Measurements from ENCODE around the gene OGFOD2.

Gene OGFOD2

GRCh38 chr12:122951979-122952892 lies 22.8 kb upstream of the OGFOD2 start:
- DNase-seq (ENCODE audit: low read depth), result peak; percentile 62

GRCh38 chr12:122955156-122955555 lies 19.9 kb upstream of the OGFOD2 start:
- no peak for DNase-seq (ENCODE audit: low read depth)

DNA sequence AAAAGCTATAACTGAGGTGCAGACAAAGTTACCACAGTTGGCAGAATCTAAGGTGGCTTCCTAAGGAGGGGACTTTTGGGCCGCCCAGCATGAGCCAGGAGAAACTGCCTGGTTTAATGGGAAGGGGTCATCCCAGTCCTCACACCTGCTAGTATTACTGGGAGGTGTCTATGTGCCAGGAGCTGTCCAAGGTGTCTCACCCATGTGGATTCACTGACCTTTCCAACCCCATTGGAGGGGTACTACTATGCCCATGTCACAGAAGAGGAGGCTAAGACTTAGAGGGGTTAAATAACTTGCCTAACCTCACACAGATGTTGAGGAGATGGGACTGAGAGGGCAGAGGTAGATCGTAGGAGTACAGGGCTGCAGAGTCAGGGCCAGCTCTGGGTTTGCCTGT lies 19.0 kb upstream of the OGFOD2 start:
- no peak for DNase-seq (ENCODE audit: low read depth)

GRCh38 chr12:122958198-122958888 lies 16.7 kb upstream of the OGFOD2 start:
- DNase-seq (ENCODE audit: low read depth), result no peak

- DNase-seq (ENCODE audit: low read depth), result no peak
These were observed 15.4 kb upstream of the OGFOD2 start for GRCh38 chr12:122959566-122960192.

GRCh38 chr12:122960193-122960569 lies 14.9 kb upstream of the OGFOD2 start:
- DNase-seq (ENCODE audit: low read depth), result no peak

- DNase-seq (ENCODE audit: low read depth), result no peak
These were observed 13.3 kb upstream of the OGFOD2 start for GRCh38 chr12:122961531-122962329.

GRCh38 chr12:122963941-122964265 lies 11.1 kb upstream of the OGFOD2 start:
- DNase-seq (ENCODE audit: low read depth), result no peak

DNA sequence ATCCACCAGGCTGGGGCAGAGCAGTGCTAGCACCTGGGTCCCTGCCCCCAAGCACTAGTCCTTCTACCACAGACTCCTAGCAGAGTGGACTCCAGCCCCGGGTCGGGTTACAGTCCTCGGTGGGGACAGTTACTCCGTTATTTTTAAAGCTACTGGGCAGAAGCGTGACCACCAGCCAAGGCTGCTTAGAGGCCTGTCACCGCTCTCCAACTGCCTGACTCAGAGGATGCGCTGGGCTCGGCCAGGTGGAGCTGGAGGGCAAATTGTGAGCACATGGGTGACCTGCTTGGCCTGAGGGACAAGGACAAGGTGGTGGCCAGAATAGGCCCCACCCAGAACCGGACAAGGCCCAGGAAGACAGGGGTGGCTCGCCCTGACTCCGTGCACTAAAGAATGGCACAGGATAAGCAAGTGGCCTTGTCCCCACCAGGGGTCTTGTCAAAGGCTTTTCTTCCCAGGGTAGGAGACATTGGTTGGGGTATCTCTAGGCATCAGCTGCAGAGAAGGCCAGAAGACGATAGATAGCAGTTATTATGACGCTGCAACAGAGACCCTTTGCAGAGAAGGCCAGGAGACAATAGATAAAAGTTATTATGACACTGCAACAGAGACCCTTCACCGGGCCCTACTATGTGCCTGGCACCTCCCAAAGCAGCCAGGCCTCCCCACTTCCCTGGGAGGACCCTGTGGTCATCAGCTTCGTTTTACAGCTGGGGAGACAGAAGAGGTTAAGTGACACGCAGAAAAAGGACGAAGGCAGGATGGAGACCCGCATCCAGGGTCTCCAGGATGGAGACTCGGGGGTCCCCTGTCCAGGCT lies 10.4 kb upstream of the OGFOD2 start:
- DNase-seq (ENCODE audit: low read depth), result no peak

DNA sequence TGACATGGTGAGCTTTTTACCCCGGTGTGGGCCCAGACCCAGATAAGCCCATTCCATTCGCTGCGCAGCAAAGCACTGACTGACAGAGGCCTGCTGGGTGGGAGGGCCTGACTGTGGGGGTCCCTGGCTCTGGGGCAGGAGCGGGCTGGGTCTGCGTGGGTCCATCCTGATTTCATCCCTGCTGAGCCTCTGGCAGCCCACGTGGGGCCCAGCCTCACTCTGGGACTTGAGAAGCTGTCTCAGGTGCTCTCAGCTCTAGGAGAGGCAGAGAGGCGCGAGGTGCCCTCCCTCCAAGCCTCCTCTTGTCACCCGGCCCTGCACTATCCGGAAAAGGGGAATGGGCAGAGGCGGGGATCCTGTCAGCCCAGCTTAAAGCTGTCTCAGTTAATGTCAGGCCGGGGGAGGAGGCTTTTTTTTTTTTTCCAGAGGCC lies 9.7 kb upstream of the OGFOD2 start:
- DNase-seq (ENCODE audit: low read depth), result no peak

DNA sequence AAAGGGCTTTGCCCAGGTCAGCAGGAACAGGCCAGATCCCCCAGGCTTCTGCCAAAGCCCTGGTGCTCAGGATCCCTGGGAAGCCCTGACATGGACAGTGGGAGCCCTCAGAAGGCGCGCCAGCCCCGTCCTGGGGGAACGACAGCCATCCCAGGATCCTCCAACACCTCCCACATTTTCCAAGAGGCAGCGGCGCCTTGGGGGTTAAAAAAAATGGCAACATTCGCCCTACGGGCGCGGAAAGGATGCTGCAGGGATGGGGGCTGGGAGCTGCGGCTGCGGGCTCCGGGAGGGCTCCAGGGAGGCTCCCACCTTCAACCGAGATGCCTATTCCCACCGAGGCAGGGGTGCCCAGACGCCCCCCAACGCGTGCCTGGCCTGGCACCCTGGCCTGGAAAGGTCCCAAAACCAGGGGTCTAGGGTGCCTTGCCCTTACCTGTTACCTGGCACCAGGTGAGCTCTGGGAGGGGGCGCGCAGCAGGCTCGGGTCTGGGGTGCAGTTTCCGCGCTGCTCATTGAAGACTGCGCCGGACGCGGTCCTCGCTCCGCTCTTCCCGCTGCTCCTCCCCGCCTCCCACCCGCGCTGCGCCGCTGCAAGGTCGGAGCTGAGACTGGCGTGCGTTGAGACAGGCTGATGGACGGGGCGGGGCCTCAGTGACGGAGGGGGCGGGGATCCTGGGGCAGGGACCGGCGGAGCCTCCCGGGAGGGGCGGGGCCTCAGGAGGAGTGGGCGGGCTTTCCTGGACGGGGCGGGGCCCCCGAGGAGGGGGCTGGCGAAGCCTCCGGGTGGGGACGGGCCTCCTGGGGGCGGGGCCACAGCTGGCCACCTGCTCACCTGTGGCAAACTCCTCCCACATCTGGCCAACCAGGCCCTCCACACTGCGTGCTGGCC lies 8.9 kb upstream of the OGFOD2 start, which contains the start of gene ABCB9:
Gene ABCB9, minus strand, starts transcription at position 613 of the 892 bp plus-strand sequence. CDS start 6,228 bp downstream, outside the sequence.
- DNase-seq (ENCODE audit: low read depth), result peak; percentile 91

GRCh38 chr12:122966743-122967550 lies 8.1 kb upstream of the OGFOD2 start:
- DNase-seq (ENCODE audit: low read depth), result no peak

DNA sequence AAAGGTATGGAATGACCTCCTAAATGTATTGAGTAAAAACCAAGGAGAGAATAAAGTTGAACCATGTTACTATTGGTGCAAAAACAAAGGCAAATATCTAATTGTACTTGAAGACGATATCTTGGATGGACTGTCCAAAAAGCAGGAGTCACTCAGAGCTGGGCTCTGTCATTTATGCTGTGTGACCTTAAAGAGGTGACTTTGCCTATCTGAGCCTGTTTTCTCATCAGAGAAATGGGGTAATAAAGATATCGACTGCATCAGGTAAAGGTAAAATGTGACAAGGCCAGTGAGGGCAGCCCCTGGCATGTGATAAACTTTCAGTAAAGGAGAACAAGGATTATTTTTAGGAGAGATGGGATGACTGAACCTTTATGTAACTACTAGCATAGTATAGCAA lies 6.9 kb upstream of the OGFOD2 start:
- DNase-seq (ENCODE audit: low read depth), result no peak

DNA sequence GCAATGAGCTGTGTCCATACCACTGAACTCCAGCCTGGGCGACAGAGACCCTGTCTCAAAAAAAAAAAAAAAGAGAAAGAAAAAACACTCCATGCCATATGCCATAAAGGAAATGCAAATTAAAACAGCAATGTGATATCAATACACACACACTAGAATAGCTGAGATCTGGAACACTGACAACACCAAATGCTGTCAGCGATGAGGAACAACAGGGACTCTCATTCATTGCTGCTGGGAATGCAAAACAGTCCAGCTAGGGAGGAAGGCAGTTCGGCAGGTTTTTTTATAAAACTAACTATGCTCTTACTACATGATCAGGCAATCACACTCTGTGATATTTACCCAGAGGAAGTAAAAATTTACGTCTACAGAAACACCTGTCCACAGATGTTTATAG lies 5.4 kb upstream of the OGFOD2 start:
- no peak for DNase-seq (ENCODE audit: low read depth)

- DNase-seq (ENCODE audit: low read depth), result peak; percentile 98
These were observed 661 bp upstream of the OGFOD2 start for GRCh38 chr12:122974274-122974891.

DNA sequence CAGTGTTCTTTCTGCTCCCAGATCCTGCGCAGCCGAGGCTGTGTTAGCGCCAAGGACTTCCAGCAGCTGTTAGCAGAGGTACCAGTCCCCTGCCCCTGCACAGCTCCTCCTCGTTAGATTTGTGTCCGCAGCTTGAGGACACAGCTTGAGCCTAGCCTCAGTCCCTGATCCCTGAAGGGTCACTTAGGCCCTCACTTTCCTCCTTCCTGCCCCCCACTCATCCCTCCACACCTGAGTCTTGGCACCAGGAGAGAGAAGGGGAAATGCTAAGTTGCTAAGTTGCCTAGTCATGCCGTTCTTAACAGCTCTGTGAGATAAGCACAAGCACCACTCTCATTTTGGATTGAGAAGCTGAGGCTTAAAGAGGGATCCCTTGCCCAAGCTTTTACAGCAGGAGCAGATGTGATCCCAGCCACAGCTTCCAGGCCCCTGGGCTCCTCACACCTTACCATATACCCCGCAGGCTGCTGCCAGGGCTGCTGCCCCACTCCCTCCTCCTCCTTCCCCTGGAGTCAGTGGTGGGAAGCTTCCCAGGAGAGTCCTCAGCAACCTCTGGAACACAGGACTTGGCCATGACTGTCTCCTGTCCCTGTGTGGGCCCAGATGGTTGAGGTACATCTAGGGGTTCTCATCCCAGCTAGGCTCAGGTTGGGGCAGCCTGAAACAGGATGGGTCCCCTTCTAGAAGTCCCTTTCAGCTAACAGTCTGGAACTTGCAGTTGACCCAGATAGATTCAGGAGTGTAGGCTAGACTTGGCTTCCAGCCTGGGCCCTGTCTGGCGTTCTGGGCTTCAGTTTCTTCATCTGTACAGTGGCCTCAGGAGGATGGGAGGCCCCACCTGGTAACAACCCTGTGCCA lies 975 bp downstream of the OGFOD2 start:
- no peak for DNase-seq (ENCODE audit: low read depth)

DNA sequence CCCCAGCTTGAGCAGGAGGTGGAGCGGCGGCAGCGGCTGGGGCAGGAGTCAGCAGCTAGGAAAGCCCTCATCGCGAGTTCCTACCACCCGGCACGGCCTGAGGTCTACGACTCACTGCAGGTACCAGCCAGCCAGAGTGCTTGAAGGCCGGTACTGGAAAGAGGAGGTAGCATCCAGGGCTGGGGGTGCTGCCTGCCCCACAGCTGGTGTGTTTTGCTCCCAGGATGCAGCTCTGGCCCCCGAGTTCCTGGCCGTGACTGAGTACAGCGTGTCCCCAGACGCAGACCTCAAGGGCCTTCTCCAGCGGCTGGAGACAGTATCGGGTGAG lies 1.6 kb downstream of the OGFOD2 start:
- no peak for DNase-seq (ENCODE audit: low read depth)

DNA sequence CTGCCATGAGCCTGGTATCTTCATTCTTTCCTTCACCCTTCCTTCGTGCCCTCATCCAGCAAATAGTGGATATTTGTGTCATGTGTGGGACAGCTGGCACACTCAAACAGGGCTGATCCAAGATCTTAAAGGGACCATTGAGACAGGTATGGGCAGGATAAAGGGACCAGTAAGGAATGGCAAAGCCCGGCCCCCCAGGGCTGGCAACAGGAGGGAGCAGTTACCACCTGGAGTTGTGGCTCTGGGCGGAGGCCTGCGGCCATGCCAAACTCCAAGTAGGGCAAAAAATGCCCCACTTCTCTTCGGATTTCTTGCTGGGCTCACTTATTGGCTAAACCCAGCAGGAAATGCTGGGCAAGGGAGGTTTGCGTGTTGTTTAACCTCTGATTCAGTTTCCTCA lies 2.1 kb downstream of the OGFOD2 start:
- DNase-seq (ENCODE audit: low read depth), result no peak

Measured in activated T-cell treated with anti-CD3 and anti-CD28 coated beads for 1 hour (primary cell).